Thoracic aorta (tissue), 2 donors: ENCODE results near the gene MAPK4. TPM values are rescaled to one million over a fixed set of nuclear protein-coding genes. Genes with fewer than 3 reads are reported as not detected.

Source experiments
- ATAC-seq: fragments of 150-250 bp; one replicate; pipeline ENCODE4 v1.8.0; 2017; ENCODE audit warnings: low read depth; ENCODE audit not compliant: insufficient number of reproducible peaks, low FRiP score
- DNase-seq: peaks from one replicate; pipeline ENCODE4 v3.0.0-alpha.2; 2020; ENCODE audit warnings: low spot score
- H3K27ac ChIP-seq, 2 donors: fragments of 200-600 bp; sonication (generic); 1 replicate in 1 of 2; 2 replicates in 1 of 2; pipeline ENCODE4 v1.5.1; 2016; ENCODE audit warnings: mild to moderate bottlenecking in 2 of 2, moderate library complexity in 2 of 2
- H3K27me3 ChIP-seq: fragments of 200-600 bp; sonication (generic); replicated peaks from 2 replicates; pipeline ENCODE4 v1.6.0; 2016; ENCODE audit warnings: mild to moderate bottlenecking; ENCODE audit not compliant: insufficient read depth
- H3K36me3 ChIP-seq: fragments of 200-600 bp; sonication (generic); one replicate; pipeline ENCODE4 v1.5.1; 2016
- H3K4me1 ChIP-seq, 2 donors: fragments of 200-600 bp; sonication (generic); 1 replicate in 1 of 2; 2 replicates in 1 of 2; pipeline versions ENCODE4 v1.5.1 to v1.6.0; 2016; ENCODE audit warnings: low read depth in 2 of 2, mild to moderate bottlenecking in 1 of 2; ENCODE audit not compliant: control insufficient read depth in 1 of 2
- H3K4me3 ChIP-seq: fragments of 200-600 bp; sonication (generic); 2 replicates; pipeline ENCODE4 v1.5.1; 2016; ENCODE audit warnings: mild to moderate bottlenecking
- H3K9me3 ChIP-seq: fragments of 200-600 bp; sonication (generic); 2 replicates; pipeline ENCODE4 v1.5.1; 2016
- CTCF ChIP-seq: fragments of 200-600 bp; sonication (generic); IDR thresholded peaks from one replicate; pipeline ENCODE4 v1.5.1; 2019; ENCODE audit warnings: antibody characterized with exemption
- total RNA-seq, 2 donors: library from RNA; depleted of rRNA; stranded (reverse); fragments of >200 nt; gene quantifications; one replicate each; pipeline versions ENCODE4 v1.1.0 to v1.2.3, GENCODE V29; 2016

Gene MAPK4
- total RNA-seq, 2 donors from 2014 or later: 1.5 to 4.0 TPM

DNA sequence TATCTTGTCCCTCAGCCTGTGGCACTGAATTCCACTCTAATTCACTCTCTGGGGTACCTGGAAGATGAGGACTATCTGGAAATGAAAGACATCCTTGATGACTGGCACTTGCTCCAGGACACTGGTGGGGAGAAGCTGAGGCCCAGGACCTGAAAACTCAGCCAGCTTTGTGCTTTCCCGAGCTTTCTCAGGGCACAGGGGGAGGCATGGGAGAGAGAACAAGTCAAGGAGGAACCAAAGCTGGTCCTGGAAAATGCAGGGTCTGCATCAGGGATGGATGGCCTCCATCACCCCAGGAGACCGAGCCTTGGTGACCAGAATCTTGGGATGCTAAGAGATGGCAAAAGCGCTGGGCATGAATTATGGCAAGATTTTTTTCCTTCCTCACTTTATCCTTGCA, 65.1 kb downstream of the MAPK4 start:
- Histone ChIP-seq H3K27me3 (no peaks in the 10 kb centered on the region), H3K27ac (no peak overlapping the region), H3K4me1 (peaks cover 24 to 60% of the 10 kb centered on the region in 2 donors), H3K9me3 (no peaks in the 10 kb centered on the region), H3K4me3 (no peak overlapping the region), H3K36me3 (no peaks in the 10 kb centered on the region)
- no peak for DNase-seq
- no peak for ATAC-seq
- no peak for TF ChIP-seq CTCF

DNA sequence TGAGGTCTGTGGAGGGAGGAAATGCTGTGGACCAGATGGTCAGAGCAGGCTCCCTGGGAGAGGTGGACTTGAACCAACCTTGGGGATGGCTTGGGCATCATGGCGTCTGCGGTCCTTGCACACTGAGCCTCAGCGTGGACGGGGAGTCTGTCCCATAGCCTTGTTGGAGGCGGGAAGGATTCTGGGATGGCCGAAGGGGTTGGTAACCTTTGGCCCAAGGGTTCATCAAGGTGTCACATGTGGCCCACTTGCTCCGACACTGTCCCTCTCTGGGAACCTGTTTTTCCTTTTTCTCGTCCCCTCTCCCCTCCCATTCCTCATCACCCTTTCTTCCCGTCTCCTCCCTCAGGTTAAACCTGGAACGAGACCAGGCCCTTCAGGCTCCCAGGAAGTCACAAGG, 66.4 kb downstream of the MAPK4 start:
- Histone ChIP-seq H3K4me3 (no peak overlapping the region), H3K27ac (no peak overlapping the region), H3K36me3 (no peaks in the 10 kb centered on the region), H3K4me1 (peaks cover 17 to 52% of the 10 kb centered on the region in 2 donors), H3K9me3 (no peaks in the 10 kb centered on the region), H3K27me3 (no peaks in the 10 kb centered on the region)
- ATAC-seq (no peak), DNase-seq (no peak)
- TF ChIP-seq CTCF: no peak

DNA sequence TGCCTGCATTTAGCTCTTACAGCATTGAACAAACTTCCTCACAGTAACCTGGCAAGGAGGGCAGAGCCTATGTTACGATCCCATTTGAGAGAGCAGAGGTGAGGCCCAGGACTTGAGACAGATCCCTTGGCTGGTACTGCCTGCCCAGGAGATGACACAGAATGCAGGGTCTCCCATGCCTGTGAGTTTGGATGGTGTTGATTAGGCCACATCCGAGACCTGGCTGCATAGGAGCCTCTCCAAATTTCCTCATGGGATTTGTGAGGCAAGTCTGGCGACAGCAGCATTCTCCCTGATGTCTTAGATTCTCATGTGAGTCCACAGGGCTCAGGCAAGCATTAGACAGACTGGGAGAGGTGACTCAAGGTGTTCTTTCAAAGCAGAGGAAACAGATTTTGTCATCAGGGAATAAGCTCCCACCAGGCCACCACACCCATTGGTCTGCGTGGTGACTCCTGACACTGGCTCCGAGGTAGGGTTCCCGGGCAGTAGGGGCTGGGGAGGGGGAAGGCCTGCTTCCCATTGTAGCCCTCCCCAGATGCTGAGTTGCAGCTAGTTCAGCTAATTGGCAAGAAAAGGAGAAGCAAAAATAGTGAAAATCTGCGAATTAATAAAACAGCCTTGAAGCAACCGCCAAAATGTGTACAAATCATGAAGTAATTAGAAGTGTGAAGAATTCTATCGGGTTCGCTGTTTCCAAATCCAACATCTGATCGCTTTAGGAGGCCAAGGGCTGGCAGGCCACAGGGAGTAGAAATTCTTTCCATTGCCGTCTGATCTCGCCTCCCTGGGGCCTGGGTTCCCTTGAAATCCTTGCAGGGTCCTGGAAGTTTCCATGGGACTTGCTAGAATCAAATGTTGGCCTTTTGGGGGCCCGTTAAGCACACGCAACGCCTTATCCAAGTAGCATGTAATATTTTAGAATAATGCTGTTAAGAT, 68.0 kb downstream of the MAPK4 start:
- DNase-seq (no peak), ATAC-seq (no peak)
- Histone ChIP-seq H3K4me1 (peaks cover 20 to 51% of the 10 kb centered on the region in 2 donors), H3K4me3 (no peak overlapping the region), H3K27ac (peak overlapping the region; percentile 54 to 74), H3K36me3 (no peaks in the 10 kb centered on the region), H3K27me3 (no peaks in the 10 kb centered on the region), H3K9me3 (no peaks in the 10 kb centered on the region)
- TF ChIP-seq CTCF: no peak

GRCh38 chr18:50628533-50628905, 68.6 kb downstream of the MAPK4 start:
- H3K36me3 ChIP-seq: no peaks in the 10 kb centered on the region
- H3K4me1 ChIP-seq: peaks cover 20 to 51% of the 10 kb centered on the region in 2 donors
- no peak for TF ChIP-seq CTCF
- no peaks in the 10 kb centered on the region for H3K27me3 ChIP-seq
- peak overlapping the region; percentile 54 to 74 for H3K27ac ChIP-seq
- H3K4me3 ChIP-seq: no peak overlapping the region
- no peak for ATAC-seq
- no peak for DNase-seq
- H3K9me3 ChIP-seq: no peaks in the 10 kb centered on the region

DNA sequence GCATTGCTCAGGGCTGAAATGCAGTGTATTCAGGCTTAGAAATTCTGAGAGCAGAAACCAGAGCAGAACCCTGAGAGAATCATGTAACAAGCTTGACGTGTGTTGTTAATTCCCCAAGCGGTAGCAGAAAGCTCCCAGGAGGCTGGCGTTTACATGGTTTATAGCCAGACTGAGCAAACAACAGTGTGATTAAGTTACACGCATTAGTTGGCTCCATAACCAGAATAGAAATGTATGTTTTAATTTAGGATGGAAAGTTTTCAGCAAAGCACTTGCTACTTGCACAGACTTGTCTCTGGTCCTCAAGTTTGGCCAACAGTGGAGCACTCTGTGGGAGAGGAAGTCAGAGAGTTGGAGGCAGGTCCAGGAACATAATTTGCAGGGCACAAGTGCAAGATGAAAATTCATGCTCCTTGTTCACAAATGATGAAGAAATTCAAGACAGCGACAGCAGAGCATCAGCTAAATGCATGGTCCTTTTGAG, 69.3 kb downstream of the MAPK4 start:
- no peak overlapping the region for H3K4me3 ChIP-seq
- no peak for ATAC-seq
- peak overlapping the region in 1 of 2 donors; percentile 74 for H3K27ac ChIP-seq
- TF ChIP-seq CTCF: no peak
- H3K27me3 ChIP-seq: no peaks in the 10 kb centered on the region
- peaks cover 20 to 47% of the 10 kb centered on the region in 2 donors for H3K4me1 ChIP-seq
- H3K36me3 ChIP-seq: no peaks in the 10 kb centered on the region
- DNase-seq: no peak
- no peaks in the 10 kb centered on the region for H3K9me3 ChIP-seq
